NCI-H446 treated with DMSO at 0.1 percent for 48 hours (cell line): ENCODE measurements around the gene MYZAP.

Source experiments
- DNase-seq: peaks from one replicate; lab custom pipeline; 2025; lab: John Stamatoyannopoulos, UW

MYZAP gene

GRCh38 chr15:57663262-57663661 is 71.6 kb downstream of the MYZAP start:
- no peak for DNase-seq

- no peak for DNase-seq
Measured at GRCh38 chr15:57665194-57665593, 73.5 kb downstream of the MYZAP start.

- no peak for DNase-seq
Measured at GRCh38 chr15:57665939-57666338, 74.2 kb downstream of the MYZAP start.

GRCh38 chr15:57667171-57667849 is 75.6 kb downstream of the MYZAP start:
- no peak for DNase-seq

GRCh38 chr15:57668016-57668415 is 76.3 kb downstream of the MYZAP start:
- DNase-seq = no peak

GRCh38 chr15:57671636-57672035 is 79.9 kb downstream of the MYZAP start:
- DNase-seq = no peak

GRCh38 chr15:57675481-57676181 is 83.9 kb downstream of the MYZAP start:
- DNase-seq = no peak

- no peak for DNase-seq
Measured at GRCh38 chr15:57676585-57676984, 84.9 kb downstream of the MYZAP start.

- no peak for DNase-seq
Measured at GRCh38 chr15:57677204-57677603, 85.5 kb downstream of the MYZAP start.

- no peak for DNase-seq
Measured at GRCh38 chr15:57680021-57680420, 88.3 kb downstream of the MYZAP start.

GRCh38 chr15:57681011-57681410 is 89.3 kb downstream of the MYZAP start:
- no peak for DNase-seq

- DNase-seq = no peak
Measured at GRCh38 chr15:57683481-57683880, 91.8 kb downstream of the MYZAP start.

- DNase-seq = no peak
Measured at GRCh38 chr15:57684491-57685151, 92.9 kb downstream of the MYZAP start.

GRCh38 chr15:57685306-57686095 is 93.8 kb downstream of the MYZAP start:
- DNase-seq = no peak

GRCh38 chr15:57686657-57687056 is 95.0 kb downstream of the MYZAP start:
- no peak for DNase-seq

- no peak for DNase-seq
Measured at GRCh38 chr15:57690341-57690966, 98.8 kb downstream of the MYZAP start.

- DNase-seq = no peak
Measured at GRCh38 chr15:57691082-57691481, 99.4 kb downstream of the MYZAP start.

- no peak for DNase-seq
Measured at GRCh38 chr15:57692709-57693108, 101.0 kb downstream of the MYZAP start.

GRCh38 chr15:57694279-57694678 is 102.6 kb downstream of the MYZAP start:
- DNase-seq = no peak

GRCh38 chr15:57696146-57696545 is 104.4 kb downstream of the MYZAP start:
- DNase-seq = no peak

- DNase-seq = no peak
Measured at GRCh38 chr15:57697588-57697987, 105.9 kb downstream of the MYZAP start.

- DNase-seq = no peak
Measured at GRCh38 chr15:57698243-57698642, 106.5 kb downstream of the MYZAP start.
